Skeletal muscle tissue (tissue), 4 donors: ENCODE data around the gene BBX. TPM values are rescaled to one million over a fixed set of nuclear protein-coding genes. Genes with fewer than 3 reads are reported as not detected.
"Not testable (repeated sequence)": the region's sequence is repeated elsewhere in the genome, so short reads cannot be mapped to it uniquely, and the experiment has no call there.

Experiments used
- H3K27ac ChIP-seq: one replicate; pipeline ENCODE4 v1.7.0; 2013; ENCODE audit warnings: mild to moderate bottlenecking, low read depth, low read length, inconsistent platforms
- H3K27me3 ChIP-seq, 3 donors: one replicate each; pipeline ENCODE4 v1.7.0; 2013; ENCODE audit warnings: low read length in 3 of 3; ENCODE audit not compliant: control insufficient read depth in 3 of 3, insufficient read depth in 3 of 3
- H3K36me3 ChIP-seq, 3 donors: one replicate each; pipeline ENCODE4 v1.7.0; 2013; ENCODE audit warnings: low read length in 3 of 3; ENCODE audit not compliant: control insufficient read depth in 3 of 3, insufficient read depth in 3 of 3
- H3K4me1 ChIP-seq, 3 donors: one replicate each; pipeline ENCODE4 v1.7.0; 2013; ENCODE audit warnings: low read length in 3 of 3, mild to moderate bottlenecking in 3 of 3; ENCODE audit not compliant: control insufficient read depth in 3 of 3, insufficient read depth in 3 of 3
- H3K4me3 ChIP-seq, 3 donors: one replicate each; pipeline ENCODE4 v1.7.0; 2013; ENCODE audit warnings: low read length in 3 of 3
- H3K9ac ChIP-seq, 3 donors: one replicate each; pipeline ENCODE4 v1.7.0; 2013; ENCODE audit warnings: low read length in 3 of 3, mild to moderate bottlenecking in 3 of 3, moderate library complexity in 2 of 3, low read depth in 1 of 3
- H3K9me3 ChIP-seq, 3 donors: one replicate each; pipeline ENCODE4 v1.7.0; 2013; ENCODE audit warnings: low read length in 3 of 3; ENCODE audit not compliant: control insufficient read depth in 3 of 3
- total RNA-seq: library from RNA; depleted of rRNA; stranded (reverse); fragments of >200 nt; gene quantifications from one replicate; pipeline ENCODE4 v1.2.3, GENCODE V29; 2014
- donor health status: Osteomylitis.

BBX gene
- total RNA-seq, 1 donor from 2014 or later, result 32.9 TPM

DNA sequence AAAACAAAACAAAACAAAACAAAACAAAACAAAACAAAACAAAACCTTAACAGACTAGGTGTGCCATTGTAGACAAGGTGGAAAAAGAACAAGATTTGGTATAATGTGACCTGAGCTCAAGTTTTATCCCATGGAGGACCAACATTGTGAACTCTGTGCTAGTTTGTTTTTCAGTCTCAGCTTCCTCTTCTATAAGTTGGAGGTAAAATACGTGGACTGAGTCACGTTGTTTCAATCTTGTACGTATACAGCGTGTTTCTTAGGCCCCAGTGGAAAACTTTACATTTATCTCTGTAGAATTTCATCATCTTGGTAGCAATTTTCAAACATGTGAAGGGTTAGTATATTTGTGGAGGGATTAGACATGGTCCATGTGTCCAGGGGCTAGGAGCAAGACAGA lies 306.4 kb downstream of the BBX start:
- Histone ChIP-seq H3K9ac (no peak overlapping the region), H3K36me3 (no peaks in the 10 kb centered on the region), H3K9me3 (no peaks in the 10 kb centered on the region), H3K4me3 (no peak overlapping the region), H3K27me3 (no peaks in the 10 kb centered on the region), H3K27ac (no peak overlapping the region), H3K4me1 (peaks cover 0 to 4% (median 2%) of the 10 kb centered on the region in 3 donors)

DNA sequence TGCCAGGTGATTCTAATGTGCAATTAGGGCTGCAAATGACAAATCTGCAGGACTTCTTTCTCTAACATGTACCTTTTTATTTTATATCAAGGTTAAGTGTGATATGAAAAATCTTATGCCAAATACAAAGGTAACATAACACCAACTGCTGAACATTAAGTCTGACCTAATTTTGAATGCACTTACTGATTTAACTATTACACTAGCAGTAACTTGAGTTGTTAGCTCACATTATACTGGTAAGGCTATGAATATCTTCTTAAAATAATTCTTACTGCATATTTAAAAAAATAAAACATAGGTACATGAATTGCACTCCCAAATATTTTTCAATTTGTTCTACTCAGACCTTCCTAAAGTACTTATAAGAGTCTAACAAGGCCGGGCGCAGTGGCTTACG lies 308.8 kb downstream of the BBX start:
- H3K4me1 ChIP-seq, result peaks cover 0 to 4% (median 2%) of the 10 kb centered on the region in 3 donors
- no peak overlapping the region for H3K27ac ChIP-seq
- no peaks in the 10 kb centered on the region for H3K36me3 ChIP-seq
- H3K4me3 ChIP-seq, result no peak overlapping the region
- H3K27me3 ChIP-seq, result no peaks in the 10 kb centered on the region
- H3K9ac ChIP-seq, result no peak overlapping the region
- no peaks in the 10 kb centered on the region for H3K9me3 ChIP-seq

DNA sequence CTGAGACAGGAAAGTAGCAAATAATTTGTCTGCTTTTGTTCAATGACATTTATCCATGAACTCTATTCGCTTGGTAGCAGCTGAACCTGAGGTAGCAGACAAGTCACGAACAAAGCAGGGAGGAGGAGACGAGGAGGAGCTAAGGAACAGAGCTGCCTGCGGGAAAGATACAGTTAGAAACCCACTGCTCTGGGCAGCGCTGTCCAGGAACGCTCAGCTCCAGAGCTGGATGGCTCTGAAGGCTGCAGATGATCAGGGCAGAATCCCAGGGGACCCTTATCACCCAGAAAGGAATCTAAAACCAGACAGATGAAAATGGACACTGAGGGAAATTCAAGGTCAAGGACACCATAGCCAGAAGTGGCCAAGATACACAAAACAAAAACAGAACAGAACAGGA lies 310.3 kb downstream of the BBX start:
- Histone ChIP-seq H3K27ac (no peak overlapping the region), H3K9me3 (no peaks in the 10 kb centered on the region), H3K4me1 (peaks cover 0 to 4% (median 2%) of the 10 kb centered on the region in 3 donors), H3K9ac (no peak overlapping the region), H3K27me3 (no peaks in the 10 kb centered on the region), H3K4me3 (no peak overlapping the region), H3K36me3 (no peaks in the 10 kb centered on the region)

DNA sequence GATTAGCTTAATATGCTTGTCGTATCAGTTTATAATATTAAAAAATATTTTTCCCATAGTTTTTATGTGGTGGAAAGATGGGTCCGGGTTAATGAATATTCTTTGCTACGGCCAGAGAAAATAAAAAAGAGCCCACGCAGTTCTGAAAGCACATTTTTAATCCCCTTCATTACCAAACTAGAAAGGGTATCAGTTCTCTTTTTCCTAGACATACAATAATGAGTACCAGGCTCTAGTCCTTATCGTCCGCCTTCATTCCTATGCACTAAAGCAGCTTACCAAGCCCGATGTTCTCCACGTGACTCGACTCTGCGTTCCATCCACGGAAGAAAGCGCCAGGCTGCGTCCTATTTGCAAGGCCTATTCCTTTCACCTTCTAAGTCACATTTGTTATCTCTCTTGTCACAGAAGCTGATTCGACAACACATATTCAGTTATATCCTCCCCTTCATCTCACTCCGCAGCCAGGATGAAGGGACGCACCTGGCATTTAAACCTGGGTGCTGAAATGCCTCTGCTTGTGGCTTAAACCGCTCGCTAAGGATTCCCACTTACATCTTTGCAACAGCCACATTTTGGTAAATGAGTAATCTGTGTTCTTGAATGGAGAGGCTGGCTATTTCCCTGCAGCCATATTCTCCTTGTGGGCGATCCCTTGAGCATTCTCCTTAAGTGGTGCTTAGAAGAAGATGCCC lies 311.1 kb downstream of the BBX start:
- Histone ChIP-seq H3K36me3 (no peaks in the 10 kb centered on the region), H3K9me3 (no peaks in the 10 kb centered on the region), H3K27me3 (no peaks in the 10 kb centered on the region), H3K9ac (no peak overlapping the region), H3K4me1 (peaks cover 0 to 4% (median 2%) of the 10 kb centered on the region in 3 donors), H3K4me3 (no peak overlapping the region), H3K27ac (no peak overlapping the region)

DNA sequence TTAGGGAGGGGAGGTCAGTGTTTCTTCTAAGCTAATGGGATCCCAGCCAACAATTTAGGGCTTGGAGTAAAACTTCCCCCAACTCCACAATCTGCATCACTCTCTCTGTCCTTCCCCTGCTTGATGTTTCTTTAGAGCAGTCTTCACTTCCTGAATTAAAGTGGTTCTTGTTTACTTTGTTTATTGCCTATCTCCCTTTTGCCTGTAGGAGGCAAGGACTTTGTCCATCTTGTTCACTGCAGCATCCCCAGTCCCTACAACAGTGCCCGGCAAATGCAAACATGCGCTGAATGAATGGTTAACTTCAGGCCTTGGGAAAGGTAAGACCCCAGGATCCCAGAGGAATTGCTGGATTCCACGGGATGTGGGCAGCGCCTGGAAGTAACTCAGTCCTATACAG lies 312.2 kb downstream of the BBX start:
- not testable (repeated sequence) for H3K4me1 ChIP-seq, H3K4me3 ChIP-seq, H3K9ac ChIP-seq, H3K27me3 ChIP-seq, H3K27ac ChIP-seq, H3K9me3 ChIP-seq, H3K36me3 ChIP-seq

DNA sequence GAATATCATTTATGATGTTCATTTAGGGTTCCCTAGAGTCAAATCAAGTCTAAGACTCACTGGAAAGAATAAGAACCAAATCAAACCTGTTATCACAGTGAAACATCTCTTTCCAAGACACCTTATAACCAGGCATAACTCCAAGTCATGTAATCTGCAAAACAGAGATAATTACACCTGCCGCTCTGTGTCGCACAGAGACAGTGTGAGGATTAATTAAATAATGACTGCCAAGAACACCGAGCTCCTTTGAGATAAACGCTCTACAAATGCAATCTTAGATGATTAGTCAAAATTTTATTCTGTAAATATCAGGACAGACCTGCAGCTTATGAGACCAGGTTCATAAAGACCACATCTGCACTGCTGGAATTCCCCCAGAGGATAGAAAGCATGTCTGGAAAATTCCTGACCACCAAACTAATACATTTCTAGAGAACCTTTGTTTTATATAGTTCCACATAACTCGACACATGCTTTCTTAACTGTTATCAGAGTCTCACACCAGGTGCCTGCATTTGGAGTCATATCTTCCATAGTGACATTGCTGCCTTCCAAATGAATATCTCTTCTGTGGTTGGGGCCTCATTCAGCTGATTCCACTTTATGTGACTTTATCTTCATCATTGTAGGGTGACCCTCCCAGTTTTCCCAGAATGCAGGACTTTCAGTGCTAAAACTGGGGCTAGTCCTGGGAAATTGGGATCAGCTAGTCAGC lies 315.3 kb downstream of the BBX start:
- Histone ChIP-seq H3K4me1 (peaks cover 0 to 2% (median 0%) of the 10 kb centered on the region in 3 donors), H3K4me3 (no peak overlapping the region), H3K36me3 (no peaks in the 10 kb centered on the region), H3K9ac (no peak overlapping the region), H3K27me3 (no peaks in the 10 kb centered on the region), H3K9me3 (no peaks in the 10 kb centered on the region), H3K27ac (no peak overlapping the region)

DNA sequence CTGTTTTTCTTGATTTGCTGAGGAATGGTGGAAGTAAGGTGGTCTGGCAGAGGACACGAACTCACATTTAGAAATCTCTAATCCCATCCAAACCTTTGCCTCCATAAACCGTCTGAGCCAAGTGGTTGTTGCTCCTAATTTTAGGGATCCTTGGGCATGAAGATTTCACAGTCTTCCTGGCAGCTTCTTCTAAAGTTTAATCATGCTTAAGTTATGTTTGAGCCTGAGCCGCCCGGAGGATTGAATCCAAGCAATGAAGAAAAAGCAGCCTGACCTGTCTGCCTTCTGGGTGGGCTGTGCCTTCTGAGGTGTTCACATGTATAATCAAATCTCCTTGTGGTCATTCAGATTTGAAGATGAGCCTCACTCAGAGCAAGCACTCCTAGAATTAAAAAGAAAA lies 319.1 kb downstream of the BBX start:
- H3K27me3 ChIP-seq, result no peaks in the 10 kb centered on the region
- no peak overlapping the region for H3K9ac ChIP-seq
- H3K27ac ChIP-seq, result no peak overlapping the region
- H3K9me3 ChIP-seq, result no peaks in the 10 kb centered on the region
- no peaks in the 10 kb centered on the region for H3K4me1 ChIP-seq
- no peak overlapping the region for H3K4me3 ChIP-seq
- H3K36me3 ChIP-seq, result no peaks in the 10 kb centered on the region

DNA sequence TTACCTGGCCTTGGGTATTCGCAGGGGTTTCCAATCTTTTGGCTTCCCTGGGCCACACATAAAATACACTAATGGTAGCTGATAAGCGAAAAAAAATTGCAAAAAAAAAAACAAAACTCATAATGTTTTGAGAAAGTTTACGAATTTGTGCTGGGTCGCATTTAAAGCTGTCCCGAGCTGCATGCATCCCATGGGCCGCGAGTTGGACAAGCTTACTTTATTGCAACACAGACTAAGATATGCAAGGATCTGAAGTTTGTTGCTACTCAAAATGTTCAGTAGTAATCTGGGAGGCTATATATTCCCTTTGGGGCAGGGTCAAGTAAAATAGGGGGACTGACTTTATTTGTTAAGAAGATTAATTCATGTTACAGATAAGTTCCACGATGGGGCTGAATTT lies 320.2 kb downstream of the BBX start:
- no peak overlapping the region for H3K4me3 ChIP-seq
- no peak overlapping the region for H3K27ac ChIP-seq
- no peak overlapping the region for H3K9ac ChIP-seq
- H3K27me3 ChIP-seq, result no peaks in the 10 kb centered on the region
- no peaks in the 10 kb centered on the region for H3K36me3 ChIP-seq
- no peaks in the 10 kb centered on the region for H3K4me1 ChIP-seq
- H3K9me3 ChIP-seq, result no peaks in the 10 kb centered on the region

DNA sequence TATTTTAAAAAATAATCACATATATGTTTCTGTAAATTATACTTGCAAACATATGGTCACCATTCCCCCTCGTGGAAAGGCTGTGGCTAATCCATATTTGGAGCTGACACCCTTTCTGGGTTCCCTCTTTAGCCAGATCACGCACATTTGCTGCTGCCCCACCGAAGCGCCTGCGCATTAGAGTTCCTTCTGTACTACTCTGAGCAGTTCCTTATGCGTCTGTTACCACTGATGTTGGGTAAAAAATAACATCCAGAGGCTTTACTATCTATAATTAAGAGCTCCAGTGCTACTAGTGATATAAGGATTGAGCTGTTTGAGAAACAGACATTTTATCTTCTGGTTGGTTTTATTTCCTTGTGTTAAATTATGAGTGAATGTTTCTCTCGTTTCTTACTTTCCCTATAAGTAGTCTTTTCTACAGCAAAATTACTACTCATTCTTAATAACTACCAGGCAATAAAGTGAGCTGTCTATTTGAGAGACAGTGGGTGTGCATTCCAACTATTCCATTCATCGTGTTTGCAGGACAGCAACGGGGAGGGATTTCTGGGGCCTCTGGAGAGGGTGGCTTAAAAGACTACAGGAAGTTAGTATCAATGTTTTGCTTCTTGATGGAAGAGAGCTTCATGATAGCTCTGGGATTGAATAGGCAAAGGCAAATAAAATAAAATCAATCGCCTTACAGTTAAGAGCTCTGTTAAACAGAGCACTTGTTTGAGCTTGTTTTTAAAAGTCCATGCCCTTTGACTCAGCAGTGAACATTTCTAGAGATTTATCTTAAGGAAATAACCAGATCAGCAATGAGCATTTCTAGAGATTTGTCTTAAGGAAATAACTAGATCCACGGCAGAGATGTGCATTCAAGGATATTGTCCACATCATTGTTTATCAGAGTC lies 322.9 kb downstream of the BBX start:
- H3K4me3 ChIP-seq, result no peak overlapping the region

More for the DNA sequence above, 322.9 kb downstream of the BBX start:
- no peaks in the 10 kb centered on the region for H3K4me1 ChIP-seq
- H3K27ac ChIP-seq, result no peak overlapping the region
- H3K36me3 ChIP-seq, result no peaks in the 10 kb centered on the region
- H3K27me3 ChIP-seq, result no peaks in the 10 kb centered on the region
- H3K9me3 ChIP-seq, result no peaks in the 10 kb centered on the region
- H3K9ac ChIP-seq, result no peak overlapping the region
